Measurements from ENCODE around the gene GPR137. TPM values are rescaled to one million over a fixed set of nuclear protein-coding genes. Genes with fewer than 3 reads are reported as not detected.
A peak's percentile ranks its signal among the peaks of the same experiment; 100 is the strongest.

Gene GPR137
- polyA plus RNA-seq, 2 of the 4 experiments (the other 2 are of a cell fraction): 11.0 to 37.4 TPM

- TF ChIP-seq ATOH8 (CRISPR knock-in tag; IDR thresholded peaks at IDR 0.05; ENCODE audit: low read depth) (no peak), EP300 (IDR thresholded peaks at IDR 0.05) (no peak), HOXB5 (CRISPR knock-in tag; IDR thresholded peaks at IDR 0.05) (no peak), ZFP36 (IDR thresholded peaks at IDR 0.05; ENCODE audit: borderline replicate concordance, partially characterized antibody) (no peak), POLR2AphosphoS2 (conservative IDR thresholded peaks at IDR 0.05; ENCODE audit: low read length) (no peak)
- no peak overlapping the region for H3K4me2 ChIP-seq
- peaks cover 16% of the 10 kb centered on the region for H3K4me1 ChIP-seq
- 87% methylated on average over 2 of the region's 2 CpGs for WGBS (ENCODE audit: missing lambda C conversion rate)
- POLR2A ChIA-PET: interaction anchor here (1.5 kb wide), 1 partner anchor 9 kb away, joined by 11 read pairs; the partner anchor contains the start of gene PRDX5
- no peak overlapping the region for H3K4me3 ChIP-seq
- FAIRE-seq (no peak), ATAC-seq (no peak), DNase-seq (ENCODE audit: low read depth in 1 of 2, low spot score in 1 of 2) (no peak)
- no peak overlapping the region for H3K27ac ChIP-seq
- CTCF ChIA-PET: interaction anchor here (1.0 to 13.4 kb wide), 3 partner anchors 9 to 25 kb away, joined by 11 to 312 read pairs (median 55); partner anchors contain the start of genes CATSPERZ, CCDC88B, ESRRA and PRDX5
- no peaks in the 10 kb centered on the region for H3K9me3 ChIP-seq
Measured at GRCh38 chr11:64327375-64327774, 41.7 kb downstream of the GPR137 start.

GRCh38 chr11:64327993-64328392 lies 42.3 kb downstream of the GPR137 start:
- peaks cover 20% of the 10 kb centered on the region for H3K4me1 ChIP-seq
- no peak overlapping the region for H3K4me3 ChIP-seq
- H3K9me3 ChIP-seq: no peaks in the 10 kb centered on the region
- ChIA-PET POLR2A (interaction anchor here (1.5 kb wide), 1 partner anchor 10 kb away, joined by 11 read pairs; the partner anchor contains the start of gene PRDX5), CTCF (interaction anchor here (6.9 to 33.9 kb wide), 3 partner anchors 18 to 25 kb away, joined by 55 to 996 read pairs (median 312); partner anchors contain the start of genes CATSPERZ, CCDC88B, ESRRA and PRDX5)
- WGBS (ENCODE audit: missing lambda C conversion rate): 91% methylated on average over 3 of the region's 3 CpGs
- no peak for FAIRE-seq
- no peak overlapping the region for H3K4me2 ChIP-seq
- DNase-seq (ENCODE audit: low read depth in 1 of 2, low spot score in 1 of 2): no peak
- no peak overlapping the region for H3K27ac ChIP-seq
- ATAC-seq: no peak
- no peak for TF ChIP-seq SREBF2 (IDR thresholded peaks at IDR 0.05)
- TF ChIP-seq POLR2A (IDR thresholded peaks at IDR 0.05; ENCODE audit: low read length): no peak
- no peak for TF ChIP-seq RAD21 (conservative IDR thresholded peaks at IDR 0.05 in 1 of 2, IDR thresholded peaks at IDR 0.05 in 1 of 2)
- TF ChIP-seq JUN (IDR thresholded peaks at IDR 0.05): no peak
- TF ChIP-seq RARB (CRISPR knock-in tag; IDR thresholded peaks at IDR 0.05): no peak
- no peak for TF ChIP-seq KDM1A (IDR thresholded peaks at IDR 0.05; ENCODE audit: low read depth)
- no peak for TF ChIP-seq E2F6 (IDR thresholded peaks at IDR 0.05; ENCODE audit: borderline replicate concordance, low read depth)
- TF ChIP-seq ZNF302 (CRISPR knock-in tag; IDR thresholded peaks at IDR 0.05): no peak
- no peak for TF ChIP-seq BHLHE40 (IDR thresholded peaks at IDR 0.05; ENCODE audit: low read depth, low read length)
- TF ChIP-seq TFCP2L1 (CRISPR knock-in tag; IDR thresholded peaks at IDR 0.05): no peak

GRCh38 chr11:64330888-64331287 lies 45.2 kb downstream of the GPR137 start:
- CTCF ChIA-PET: interaction anchor here (0.7 to 33.9 kb wide), 9 partner anchors 8 to 287 kb away, joined by 3 to 996 read pairs (median 4); partner anchors contain the start of genes CATSPERZ, CCDC88B, ESRRA and PRDX5
- peak overlapping the region; percentile 85 to 91; a peak in 5 of 6 replicates for H3K27ac ChIP-seq
- H3K4me3 ChIP-seq: no peak overlapping the region
- FAIRE-seq (no peak), ATAC-seq (no peak), DNase-seq (ENCODE audit: low read depth in 1 of 2, low spot score in 1 of 2) (no peak)
- WGBS (ENCODE audit: missing lambda C conversion rate): 99% methylated on average over 11 of the region's 11 CpGs
- POLR2A ChIA-PET: interaction anchor here (0.7 to 2.8 kb wide), 5 partner anchors 12 to 351 kb away, joined by 3 to 45 read pairs (median 5); partner anchors contain the start of genes PRDX5 and TRMT112
- no peaks in the 10 kb centered on the region for H3K9me3 ChIP-seq
- TF ChIP-seq HDAC2 (IDR thresholded peaks at IDR 0.05) (no peak), RAD21 (conservative IDR thresholded peaks at IDR 0.05 in 1 of 2, IDR thresholded peaks at IDR 0.05 in 1 of 2) (no peak)
- peaks cover 36% of the 10 kb centered on the region for H3K4me1 ChIP-seq
- peak overlapping the region; percentile 79; the same call in 2 of the 3 replicates for H3K4me2 ChIP-seq

GRCh38 chr11:64331569-64332371 lies 46.1 kb downstream of the GPR137 start:
- peak; percentile 77 to 89 for ATAC-seq
- 10% methylated on average over 19 of the region's 20 CpGs for WGBS (ENCODE audit: missing lambda C conversion rate)
- peak; percentile 92 to 93 for DNase-seq (ENCODE audit: low read depth in 1 of 2, low spot score in 1 of 2)
- ChIA-PET CTCF (interaction anchor here (0.5 to 33.9 kb wide), 20 partner anchors 9 to 1455 kb away, joined by 3 to 996 read pairs (median 4); partner anchors contain the start of genes CATSPERZ, CCDC88B, ESRRA and PLCB3), POLR2A (interaction anchor here (0.8 to 2.8 kb wide), 9 partner anchors 11 to 62 kb away, joined by 3 to 45 read pairs (median 4); partner anchors contain the start of genes ESRRA, PRDX5 and TRMT112)
- Histone ChIP-seq H3K9me3 (no peaks in the 10 kb centered on the region), H3K4me3 (no peak overlapping the region), H3K4me1 (peaks cover 36% of the 10 kb centered on the region), H3K4me2 (peak overlapping the region; percentile 79), H3K27ac (peak overlapping the region; percentile 85 to 91)
- FAIRE-seq: no peak
- no peak for TF ChIP-seq ZC3H11A (IDR thresholded peaks at IDR 0.05)
- no peak for TF ChIP-seq RNF2 (IDR thresholded peaks at IDR 0.05; ENCODE audit: borderline replicate concordance, low read depth)
- TF ChIP-seq MAFK (IDR thresholded peaks at IDR 0.05; ENCODE audit: partially characterized antibody): peak; percentile 67
- peak; percentile 13; the same call in 1 of the 2 replicates for TF ChIP-seq JUNB (IDR thresholded peaks at IDR 0.05)
- no peak for TF ChIP-seq HES2 (IDR thresholded peaks at IDR 0.05)
- no peak for TF ChIP-seq NFE2L2 (conservative IDR thresholded peaks at IDR 0.05; ENCODE audit: low read length)
- TF ChIP-seq REST (IDR thresholded peaks at IDR 0.05): no peak

Data from A549 (cell line).